RPMI8226 (cell line): Measurements from ENCODE around the gene SGK2.
"Not testable (repeated sequence)": the region's sequence is repeated elsewhere in the genome, so short reads cannot be mapped to it uniquely, and the experiment has no call there.

Experiments
- DNase-seq: peaks from one replicate; pipeline ENCODE4 v3.0.0-alpha.2; 2015

Gene SGK2

DNA sequence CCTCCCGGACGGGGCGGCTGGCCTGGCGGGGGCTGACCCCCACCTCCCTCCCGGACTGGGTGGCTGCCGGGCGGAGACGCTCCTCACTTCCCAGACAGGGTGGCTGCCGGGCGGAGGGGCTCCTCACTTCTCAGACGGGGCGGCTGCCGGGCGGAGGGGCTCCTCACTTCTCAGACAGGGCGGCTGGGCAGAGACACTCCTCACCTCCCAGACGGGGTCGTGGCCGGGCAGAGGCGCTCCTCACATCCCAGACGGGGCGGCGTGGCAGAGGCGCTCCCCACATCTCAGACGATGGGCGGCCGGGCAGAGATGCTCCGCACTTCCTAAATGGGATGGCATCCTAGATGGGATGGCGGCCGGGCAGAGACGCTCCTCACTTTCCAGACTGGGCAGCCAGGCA is 48.5 kb downstream of the SGK2 start:
- DNase-seq: not testable (repeated sequence)

DNA sequence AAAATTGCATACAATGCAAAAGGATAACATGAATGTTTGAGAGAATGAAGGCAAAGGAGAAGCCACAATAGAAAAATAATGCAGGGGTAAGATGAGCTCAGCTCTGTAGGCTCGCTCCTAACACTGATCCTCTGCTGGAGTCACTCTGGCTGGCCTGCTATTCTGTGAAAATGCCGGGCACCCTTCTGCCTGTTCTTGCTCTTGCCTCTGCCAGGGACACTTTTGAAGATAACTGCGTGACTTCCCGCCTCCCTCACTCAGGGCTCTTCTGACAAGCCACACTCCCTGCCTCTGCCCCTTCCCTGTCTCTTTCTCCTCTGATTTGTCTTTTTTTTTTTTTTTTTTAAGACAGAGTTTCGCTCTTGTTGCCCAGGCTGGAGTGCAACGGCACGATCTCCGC is 72.8 kb downstream of the SGK2 start:
- no peak for DNase-seq
